GM19324 (cell line): ENCODE measurements around the gene OSBPL10.
"Not testable (repeated sequence)": the region's sequence is repeated elsewhere in the genome, so short reads cannot be mapped to it uniquely, and the experiment has no call there.

ENCODE experiments used
- ATAC-seq: cut with Tn5 transposase; IDR thresholded peaks from one replicate; pipeline ENCODE4 v1.9.1; 2021; ENCODE audit warnings: mild to moderate bottlenecking, moderate library complexity; ENCODE audit not compliant: unreplicated experiment, low FRiP score

The OSBPL10 gene

DNA sequence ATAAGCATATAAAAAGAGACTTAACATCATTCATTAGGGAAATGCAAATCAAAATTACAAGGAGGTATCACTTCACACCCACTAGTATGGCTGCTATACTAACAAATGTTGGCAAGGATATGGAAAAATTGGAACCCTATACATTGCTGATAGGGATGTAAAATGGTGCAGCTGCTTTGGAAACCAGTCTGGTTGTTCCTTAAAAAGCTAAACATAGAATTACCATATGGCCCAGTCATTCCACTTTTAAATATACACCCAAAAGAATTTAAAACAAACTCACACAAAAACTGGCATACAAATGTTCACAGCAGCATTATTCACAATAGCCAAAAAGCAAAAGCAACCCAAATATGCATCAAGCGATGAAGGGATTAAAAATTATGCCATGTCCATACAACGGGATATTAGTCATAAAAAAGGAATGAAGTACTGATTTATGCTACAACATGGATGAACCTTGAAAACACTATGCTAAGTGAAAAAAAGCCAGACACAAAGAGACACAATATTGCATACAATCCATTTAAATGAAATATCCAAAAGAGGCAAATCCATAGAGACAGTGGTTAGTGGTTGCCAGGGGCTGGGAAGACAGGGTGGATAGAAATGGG lies 118.3 kb downstream of the OSBPL10 start:
- no peak for ATAC-seq

DNA sequence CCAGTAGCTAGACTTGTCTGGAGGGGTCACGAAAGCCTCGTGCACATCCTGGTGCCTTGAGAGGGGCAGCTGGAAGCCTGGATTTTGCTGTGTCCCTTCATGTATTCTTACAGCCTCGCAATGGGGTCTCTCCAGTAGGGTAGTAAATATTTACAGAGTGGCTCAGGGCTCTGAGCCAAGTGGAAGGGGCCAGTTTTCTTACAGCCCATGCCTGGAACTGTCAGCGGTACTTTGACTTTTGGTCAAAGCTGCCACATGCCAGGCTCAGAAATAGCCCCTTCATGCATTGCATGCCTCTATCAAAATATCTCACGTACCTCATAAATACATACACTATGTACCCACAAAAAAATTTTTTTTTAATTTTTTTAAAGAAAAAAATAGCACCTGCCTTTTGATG lies 119.2 kb downstream of the OSBPL10 start:
- ATAC-seq: no peak

DNA sequence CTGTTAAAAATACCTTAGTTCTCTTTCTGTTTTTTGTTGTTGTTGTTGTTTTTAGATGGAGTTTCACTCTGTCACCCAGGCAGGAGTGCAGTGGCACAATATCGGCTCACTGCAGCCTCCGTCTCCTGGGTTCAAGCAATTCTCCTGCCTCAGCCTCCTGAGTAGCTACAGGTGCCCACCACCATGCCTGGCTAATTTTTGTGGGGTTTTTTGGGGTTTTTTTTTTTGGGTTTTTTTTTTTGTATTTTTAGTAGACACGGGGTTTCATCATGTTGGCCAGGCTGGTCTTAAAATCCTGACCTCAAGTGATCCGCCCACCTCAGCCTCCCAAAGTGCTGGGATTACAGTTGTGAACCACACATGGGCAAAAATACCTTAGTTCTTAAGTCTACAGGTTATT lies 120.4 kb downstream of the OSBPL10 start:
- not testable (repeated sequence) for ATAC-seq

DNA sequence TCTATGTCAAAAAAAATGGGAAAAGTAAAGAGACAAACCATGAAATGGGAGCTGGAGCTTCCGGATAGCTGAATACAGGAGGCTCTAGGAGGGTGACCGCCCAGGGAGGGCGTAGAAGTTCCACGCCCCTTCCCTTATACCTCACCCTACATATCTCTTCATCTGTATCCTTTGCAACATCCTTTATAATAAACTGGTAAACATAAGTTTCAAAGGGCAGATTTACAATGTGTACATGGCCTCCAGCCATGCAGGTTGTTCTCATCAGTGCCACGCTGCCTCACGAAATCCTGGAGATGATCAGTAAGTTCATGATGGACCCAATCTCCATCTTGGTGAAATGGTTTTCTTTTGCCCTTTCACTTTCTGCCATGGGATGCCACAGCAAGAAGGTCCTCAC lies 121.8 kb downstream of the OSBPL10 start:
- ATAC-seq: no peak

DNA sequence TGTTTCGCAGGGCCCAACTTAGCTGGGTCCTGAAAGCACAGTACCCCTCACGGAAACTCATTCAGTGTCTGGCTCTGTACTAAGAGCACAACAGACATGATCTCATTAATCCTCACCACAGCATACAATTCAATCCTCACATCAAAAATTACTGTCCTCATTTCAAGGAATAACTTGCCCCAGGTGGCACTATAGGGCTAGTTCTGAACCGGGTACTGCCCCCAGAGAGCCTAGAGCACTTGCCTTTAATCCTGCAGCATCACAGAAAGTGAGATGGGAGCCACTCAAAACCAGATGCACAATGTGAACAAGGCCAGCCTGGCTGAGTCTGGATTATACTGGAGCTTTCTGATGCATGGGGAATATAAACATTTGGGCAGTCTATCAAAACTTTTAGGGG lies 122.6 kb downstream of the OSBPL10 start:
- no peak for ATAC-seq

DNA sequence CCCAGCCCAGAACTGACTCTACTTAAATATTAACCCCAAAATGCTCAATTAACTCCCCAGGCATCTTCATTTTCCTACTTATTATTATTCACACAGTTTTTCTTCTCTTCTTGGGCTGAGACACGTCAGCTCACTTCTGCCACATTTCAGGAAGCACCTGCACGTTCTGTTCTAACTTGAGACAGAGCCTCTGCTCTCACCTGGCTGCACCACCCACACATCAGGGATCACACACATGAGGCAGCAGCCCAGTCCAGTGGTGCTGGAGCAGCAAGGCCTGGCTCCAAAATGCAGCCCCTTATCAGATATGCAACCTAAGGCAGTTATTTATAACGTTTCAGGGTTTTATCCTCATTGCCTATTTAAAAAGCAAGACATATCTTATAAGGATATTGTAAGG lies 127.5 kb downstream of the OSBPL10 start:
- no peak for ATAC-seq

DNA sequence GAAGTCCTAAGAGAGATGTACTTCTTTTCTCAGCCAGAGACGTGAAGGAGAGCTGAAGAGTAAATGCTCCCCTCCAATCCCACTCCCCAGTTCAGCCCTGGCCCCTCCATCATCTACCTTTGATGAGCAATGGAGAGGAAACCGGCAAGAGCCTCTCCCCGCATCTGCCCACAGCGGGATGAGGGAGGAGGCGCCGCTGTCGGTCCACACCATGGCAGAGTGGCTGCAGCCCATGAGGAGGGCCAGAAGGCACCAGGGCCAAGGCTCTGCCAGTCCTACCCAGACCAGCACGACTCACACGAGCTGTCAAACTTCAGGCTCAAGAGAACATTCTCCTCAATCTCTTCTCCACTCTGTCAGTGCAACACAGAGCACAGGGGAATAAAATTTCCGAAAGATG lies 129.8 kb downstream of the OSBPL10 start:
- ATAC-seq: no peak

DNA sequence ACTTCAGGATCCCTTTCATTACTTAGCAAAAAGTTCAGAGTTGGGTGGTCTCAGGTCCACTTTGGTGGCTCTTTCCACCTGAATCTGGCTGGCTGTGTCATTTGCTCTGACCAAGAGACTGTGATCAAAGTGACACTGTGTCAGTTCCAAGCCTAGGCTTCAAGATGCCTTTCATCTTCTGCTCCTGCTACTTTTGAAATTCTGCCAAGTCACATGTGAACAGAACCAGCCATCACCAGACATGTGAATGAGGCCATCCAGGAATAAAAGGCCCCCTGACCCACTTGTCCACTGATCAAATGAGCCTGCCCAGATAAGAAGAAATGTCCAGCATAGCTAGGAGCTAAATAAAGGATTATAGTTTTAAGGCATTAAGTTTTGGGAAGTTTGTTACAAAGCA lies 132.2 kb downstream of the OSBPL10 start:
- no peak for ATAC-seq

DNA sequence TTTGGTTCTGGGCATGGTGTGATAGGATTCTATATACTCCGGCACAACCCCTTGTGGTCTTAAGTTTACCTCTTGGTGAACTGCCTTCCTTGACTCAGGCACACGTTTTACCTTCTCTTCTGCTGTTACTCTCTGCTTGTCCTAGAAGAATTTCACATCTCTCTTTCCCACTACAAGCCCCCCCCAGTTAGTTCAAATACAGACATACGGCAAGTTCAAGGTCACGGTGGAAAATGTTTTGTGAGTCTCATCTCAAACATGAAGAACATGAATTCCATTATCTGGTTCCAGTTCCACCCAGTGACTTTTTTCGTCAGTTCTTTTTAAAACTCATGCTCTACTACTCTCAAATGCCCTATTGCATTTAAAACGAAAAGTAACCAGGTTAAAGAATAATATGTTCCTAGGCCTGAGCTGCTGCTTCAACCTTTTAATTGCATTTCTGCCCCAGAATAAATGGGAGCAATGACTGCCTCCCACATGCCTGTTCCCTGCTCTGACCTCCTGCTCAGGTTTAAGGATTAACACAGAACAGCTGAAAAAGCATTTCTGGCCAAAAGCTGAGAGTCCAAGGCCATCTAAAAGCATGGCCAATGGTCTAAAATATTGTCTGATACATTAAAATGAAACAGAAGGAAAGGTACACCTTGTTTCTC lies 132.8 kb downstream of the OSBPL10 start:
- ATAC-seq: no peak

DNA sequence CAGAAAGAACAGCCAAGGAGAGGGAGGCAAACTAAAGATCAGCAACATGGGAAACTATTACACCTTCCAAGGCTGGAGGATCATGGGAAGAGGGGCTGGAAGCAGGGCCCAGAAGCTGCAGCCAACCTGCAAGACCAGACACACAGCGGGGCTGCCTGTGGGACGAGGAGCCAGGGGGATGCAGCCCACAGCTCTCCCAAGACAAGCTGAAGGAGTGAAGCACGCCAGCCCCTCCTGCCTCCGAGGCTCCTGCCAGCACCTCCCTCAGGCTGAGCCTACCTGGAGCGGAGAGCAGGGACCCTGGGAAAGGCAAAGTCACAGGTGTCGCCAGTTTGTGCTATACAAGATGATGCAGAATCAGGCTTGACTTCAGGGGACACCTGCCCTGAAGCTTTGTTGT lies 133.3 kb downstream of the OSBPL10 start:
- ATAC-seq: no peak

DNA sequence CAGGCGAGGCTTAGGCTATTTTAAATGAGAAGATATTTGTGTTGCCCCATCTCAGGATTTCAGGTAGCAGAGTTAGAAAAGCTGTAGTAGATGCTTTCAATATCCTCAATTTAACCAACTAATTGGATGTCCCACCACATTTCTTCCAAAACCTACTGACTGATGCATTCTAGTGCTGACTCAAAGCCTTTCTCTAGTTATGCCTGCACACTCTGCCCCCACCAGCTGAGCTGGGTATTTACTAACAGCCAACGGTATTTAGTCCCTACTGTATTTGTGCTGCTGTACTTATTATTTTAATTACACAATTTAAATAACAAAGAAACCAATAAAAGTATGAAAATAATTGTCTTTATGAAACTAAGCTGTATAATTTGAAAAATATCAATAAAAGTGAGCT lies 139.5 kb downstream of the OSBPL10 start:
- ATAC-seq: no peak

DNA sequence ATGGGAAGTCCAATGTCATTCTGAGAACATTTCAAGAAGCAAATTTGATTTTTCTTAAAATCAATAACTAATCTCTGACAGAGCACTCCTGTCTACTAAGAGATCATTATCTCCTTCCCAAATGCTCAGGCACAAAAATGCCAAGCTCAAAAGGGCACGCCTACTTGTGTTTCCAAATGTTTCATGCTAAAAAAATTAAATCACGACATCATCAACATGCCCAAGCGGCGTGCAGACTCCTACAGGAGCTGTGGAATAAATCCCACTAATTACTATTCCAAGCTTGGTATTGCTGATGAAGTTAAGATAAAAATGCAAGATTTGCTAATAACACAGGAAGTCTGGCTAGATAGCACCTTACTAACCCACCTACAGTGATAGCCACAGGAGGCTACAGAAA lies 140.8 kb downstream of the OSBPL10 start:
- ATAC-seq: no peak

DNA sequence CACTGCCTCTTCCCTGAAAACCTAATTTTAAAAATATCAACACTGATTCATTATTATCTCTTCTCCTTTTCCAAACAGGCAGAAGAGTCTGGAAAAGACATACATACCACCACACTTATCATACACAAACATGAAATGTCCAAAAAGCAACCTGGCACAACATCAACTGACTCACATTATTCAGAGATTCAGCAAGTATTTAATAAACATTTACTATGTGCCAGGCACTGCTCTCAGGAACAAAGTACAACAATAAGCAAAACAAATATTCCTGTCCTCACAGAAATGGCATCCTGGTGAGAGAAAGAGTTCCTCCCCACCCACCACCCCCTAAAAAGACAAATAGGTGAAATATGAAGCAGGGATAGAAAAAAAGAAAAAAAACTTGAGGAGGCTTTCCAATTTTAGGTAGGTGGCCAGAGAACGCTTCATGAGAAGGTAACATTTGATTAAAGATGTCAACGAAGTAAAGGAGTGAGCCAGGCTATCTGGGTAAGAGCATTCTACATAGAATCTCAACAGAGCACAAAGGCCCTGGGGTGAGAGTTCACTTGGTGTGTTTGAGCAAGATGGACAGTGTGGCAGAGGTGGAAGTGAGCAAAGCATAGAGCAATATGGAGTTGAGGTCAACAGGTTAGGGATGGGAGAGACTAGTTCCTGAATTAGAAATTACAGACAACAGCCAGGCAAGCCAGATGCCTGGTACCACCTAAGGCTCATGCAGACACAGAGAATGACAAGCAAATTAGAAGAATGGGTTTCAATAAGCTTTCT lies 141.7 kb downstream of the OSBPL10 start:
- no peak for ATAC-seq

DNA sequence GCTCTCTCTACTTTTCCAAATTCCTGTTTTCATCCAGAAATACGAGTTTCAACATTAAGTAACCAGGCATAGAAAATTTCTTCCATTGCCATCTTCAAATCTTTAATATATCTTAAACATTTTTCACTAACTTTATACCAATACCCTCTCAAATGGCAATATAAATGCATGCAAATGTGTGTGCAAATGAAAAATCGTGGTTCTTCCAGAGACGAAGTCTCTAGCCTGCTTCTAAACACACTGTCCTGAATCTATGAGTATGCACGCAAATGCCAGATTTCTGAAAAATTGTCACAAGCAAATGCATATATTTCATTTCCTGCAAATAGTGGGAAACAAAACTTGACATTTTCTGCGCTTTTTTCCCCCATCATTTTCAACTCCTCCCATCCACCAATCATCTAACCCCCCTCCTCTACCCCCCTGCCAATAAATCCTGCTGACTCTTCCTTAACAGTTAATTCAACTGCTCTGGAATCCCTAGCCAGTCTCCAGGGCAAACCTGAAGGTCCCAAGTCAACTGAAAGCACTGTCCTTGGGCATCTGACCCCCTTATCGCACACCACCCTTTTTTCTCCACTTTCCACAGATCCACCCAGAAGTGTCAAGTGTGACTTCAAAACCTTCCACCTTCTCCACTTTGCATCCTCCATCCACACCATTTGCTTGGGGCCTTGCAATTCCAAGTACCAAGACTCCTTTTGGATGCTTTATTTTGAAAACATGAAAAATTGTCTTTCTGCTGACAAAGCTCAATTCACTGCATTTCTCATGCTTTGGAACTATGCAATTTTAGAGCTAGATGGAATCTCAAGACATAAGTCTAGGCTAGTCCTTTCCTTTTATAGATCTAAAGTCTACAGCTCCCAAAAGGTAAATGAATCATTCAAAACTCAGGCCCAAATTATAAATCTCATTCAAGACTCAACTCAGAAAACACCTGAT lies 144.7 kb downstream of the OSBPL10 start:
- ATAC-seq: no peak

DNA sequence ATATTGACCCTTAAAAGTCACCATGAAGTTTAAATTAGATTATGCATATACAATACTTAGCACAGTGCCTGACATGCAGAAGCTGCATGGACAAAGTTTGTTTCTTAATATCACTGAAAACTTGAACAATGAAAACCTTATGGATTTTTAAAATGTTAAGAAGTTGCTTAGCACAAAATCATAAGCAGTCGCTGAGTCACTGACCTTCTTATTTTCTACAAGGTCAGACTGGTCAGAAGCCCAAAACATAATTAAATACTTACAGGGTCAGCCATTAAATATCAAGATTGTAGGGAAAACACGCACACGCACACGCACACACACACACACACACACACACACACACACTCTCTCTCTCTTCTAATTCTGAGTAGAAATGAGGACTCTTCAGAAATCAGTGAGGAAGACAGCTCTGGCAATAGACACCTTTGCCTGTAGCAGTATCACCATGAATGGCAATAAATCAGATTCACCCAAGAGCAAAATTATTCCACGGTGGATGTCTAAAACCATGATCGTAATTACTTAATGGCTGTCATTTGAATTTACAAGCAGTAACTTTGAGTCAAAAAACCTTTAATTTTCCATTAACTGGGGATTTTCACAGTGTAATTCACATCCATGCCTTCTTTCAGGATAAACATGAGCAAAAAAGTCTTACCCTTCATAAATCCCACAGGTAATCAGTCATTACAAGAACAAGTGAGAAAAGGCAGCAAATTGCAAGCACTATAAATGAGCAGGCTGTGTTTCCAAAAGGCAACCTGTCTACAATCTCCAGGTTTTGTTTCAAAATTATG lies 147.5 kb downstream of the OSBPL10 start:
- ATAC-seq: no peak

DNA sequence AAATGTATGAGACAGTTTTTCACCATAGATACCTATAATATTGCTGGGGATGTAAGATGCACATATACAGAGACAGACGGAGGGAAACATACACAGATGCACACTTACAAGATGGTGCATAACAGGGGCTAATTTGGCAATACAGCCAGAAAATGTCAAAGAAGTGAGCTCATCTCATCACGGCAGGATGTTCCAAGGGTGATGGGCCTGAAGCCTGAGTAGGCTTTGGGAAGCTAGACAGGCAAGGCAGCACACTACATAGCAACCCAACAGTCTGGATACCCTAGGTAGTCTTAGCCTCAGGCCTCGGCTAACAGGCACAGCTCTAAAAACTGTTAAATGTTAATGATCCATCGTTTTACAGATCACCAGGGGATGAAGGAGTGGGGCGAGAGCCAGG lies 148.5 kb downstream of the OSBPL10 start:
- ATAC-seq: no peak

DNA sequence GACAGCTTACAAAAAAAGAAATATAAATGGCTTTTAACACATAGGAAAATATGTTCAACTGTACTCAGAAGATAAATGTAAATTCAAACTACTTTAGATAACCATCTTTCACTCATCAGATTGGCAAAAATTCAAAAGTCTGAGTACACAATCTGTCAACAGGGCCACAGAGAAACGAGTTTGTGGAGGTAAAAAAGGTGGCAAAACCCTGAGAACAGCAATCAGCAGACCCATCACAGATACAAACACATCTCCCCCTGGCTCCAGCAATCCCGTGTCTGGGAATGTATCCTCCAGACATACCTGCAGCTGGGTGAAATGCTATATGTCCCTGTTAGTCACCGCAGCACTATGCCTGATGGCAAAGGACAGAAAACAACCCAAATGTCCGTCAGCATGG lies 149.5 kb downstream of the OSBPL10 start:
- no peak for ATAC-seq

DNA sequence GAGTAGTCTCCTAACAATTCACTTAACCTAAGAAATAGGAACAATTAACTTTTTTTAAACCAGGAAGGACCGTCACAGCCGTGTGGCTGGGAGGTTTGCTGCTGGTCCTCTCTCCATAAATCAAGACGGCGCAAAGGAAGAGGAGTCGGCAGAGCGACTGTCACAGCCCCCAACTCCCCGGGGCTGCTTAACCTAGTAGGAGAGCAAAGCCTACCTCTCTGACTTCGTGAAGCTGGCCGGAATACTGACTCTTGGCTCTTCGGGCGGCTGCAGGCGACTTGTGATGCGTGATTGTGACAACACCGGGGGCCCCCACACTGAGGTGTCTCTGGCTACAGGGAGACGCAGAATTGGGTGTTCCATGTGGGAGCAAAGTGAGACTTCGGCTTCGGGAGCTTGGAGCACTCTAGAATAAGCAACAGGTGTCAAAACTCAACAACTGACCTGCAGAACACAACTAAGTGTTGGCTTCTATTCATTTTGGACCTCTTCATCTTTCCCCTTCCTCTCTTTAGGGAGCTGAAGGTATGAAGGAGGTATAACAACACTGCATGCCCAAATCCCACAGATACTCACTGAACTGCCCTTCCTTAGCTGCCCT lies 151.1 kb downstream of the OSBPL10 start:
- ATAC-seq: no peak

DNA sequence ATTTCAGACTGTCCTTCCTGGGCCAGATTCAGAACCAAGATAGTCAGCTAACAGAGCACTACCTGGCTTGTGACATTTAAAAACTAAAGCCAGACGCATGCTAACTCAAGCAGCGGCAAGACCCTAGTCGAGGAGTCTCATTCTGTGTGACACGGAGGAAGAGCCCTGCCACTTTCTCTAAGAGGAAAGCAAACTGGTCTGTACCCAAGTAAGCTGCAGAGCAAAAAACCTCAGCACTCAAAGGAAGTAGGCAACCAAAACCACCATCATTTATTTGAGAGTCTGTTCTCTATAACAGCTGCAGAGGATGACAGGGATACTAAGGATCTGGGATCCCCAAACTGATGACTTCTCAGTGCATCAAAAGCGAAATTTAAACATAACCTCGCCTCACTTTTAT lies 152.1 kb downstream of the OSBPL10 start:
- ATAC-seq: no peak

DNA sequence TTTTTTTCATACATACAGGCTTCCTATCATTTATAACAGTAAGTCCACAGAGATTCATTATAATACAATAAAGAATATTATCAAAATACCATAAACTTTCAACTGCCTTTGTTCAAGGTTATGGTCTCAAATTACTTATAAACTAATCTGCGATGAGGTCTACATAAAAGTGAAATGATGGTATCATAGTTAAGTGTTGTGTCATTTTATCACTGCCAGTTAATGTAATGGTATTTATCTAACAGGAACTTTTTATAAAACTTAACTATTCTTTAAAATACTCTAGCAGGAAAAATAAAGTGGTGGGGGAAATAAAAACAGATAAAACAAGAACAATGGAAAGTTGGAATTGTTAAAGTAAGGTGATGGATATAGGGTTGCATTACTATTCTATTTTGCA lies 153.1 kb downstream of the OSBPL10 start:
- ATAC-seq: no peak
